ENCODE results near the gene CAV1. TPM values are rescaled to one million over a fixed set of nuclear protein-coding genes. Genes with fewer than 3 reads are reported as not detected.

CAV1 gene
- polyA plus RNA-seq, 1 donor from 2014 or later = not detected

DNA sequence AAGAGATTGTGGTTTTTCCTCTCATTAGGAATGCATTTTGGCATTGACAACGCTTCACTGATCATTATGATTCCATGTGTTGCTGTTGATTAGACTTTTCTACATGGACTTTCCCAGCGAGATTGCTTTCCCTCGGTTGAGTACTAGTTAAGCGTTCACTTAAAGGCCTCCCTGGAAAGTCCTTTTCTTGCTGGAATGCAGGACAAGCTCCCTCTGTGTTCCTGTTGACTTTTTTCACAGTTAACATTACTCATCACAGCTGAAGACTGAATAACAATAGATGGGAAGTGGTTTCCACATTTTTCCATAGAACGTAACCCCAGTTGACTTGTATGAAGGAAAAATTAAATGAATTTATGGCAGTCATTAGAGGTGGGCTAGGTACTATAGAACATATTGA is 2.6 kb upstream of the CAV1 start:
- Histone ChIP-seq H4K20me1 (ENCODE audit: insufficient read depth) (no peaks in the 10 kb centered on the region), H3K4me2 (ENCODE audit: low read length) (no peak overlapping the region), H3F3A (ENCODE audit: insufficient read depth, low read length, poor library complexity, severe bottlenecking) (no peaks in the 10 kb centered on the region), H3K36me3 (ENCODE audit: insufficient read depth, low read length) (no peaks in the 10 kb centered on the region), H2AFZ (ENCODE audit: low read depth, low read length) (no peak overlapping the region), H3K27me3 (ENCODE audit: insufficient read depth, low read depth, low read length) (peaks cover 40% of the 10 kb centered on the region), H3K79me2 (replicated peaks; ENCODE audit: insufficient read depth, low read length) (no peaks in the 10 kb centered on the region), H3K27ac (ENCODE audit: low read length) (no peak overlapping the region), H3K9me3 (ENCODE audit: low read length) (no peaks in the 10 kb centered on the region), H3K9ac (ENCODE audit: low read length) (no peak overlapping the region), H3K4me3 (ENCODE audit: low read length) (no peak overlapping the region), H3K9me2 (ENCODE audit: insufficient read depth, low read length) (no peaks in the 10 kb centered on the region)
- TF ChIP-seq EZH2 (IDR thresholded peaks at IDR 0.05; ENCODE audit: borderline replicate concordance, insufficient read depth, low read length, poor library complexity, severe bottlenecking) (no peak), SMC3 (conservative IDR thresholded peaks at IDR 0.05; ENCODE audit: poor library complexity) (no peak), EP300 (conservative IDR thresholded peaks at IDR 0.05; ENCODE audit: poor library complexity, severe bottlenecking) (no peak), RAD21 (conservative IDR thresholded peaks at IDR 0.05) (no peak), TAF1 (IDR thresholded peaks at IDR 0.05; ENCODE audit: low read depth) (no peak), MXI1 (conservative IDR thresholded peaks at IDR 0.05; ENCODE audit: poor library complexity, severe bottlenecking) (no peak), POLR2AphosphoS5 (IDR thresholded peaks at IDR 0.05) (no peak)
- TF ChIP-seq, protein P1, sequence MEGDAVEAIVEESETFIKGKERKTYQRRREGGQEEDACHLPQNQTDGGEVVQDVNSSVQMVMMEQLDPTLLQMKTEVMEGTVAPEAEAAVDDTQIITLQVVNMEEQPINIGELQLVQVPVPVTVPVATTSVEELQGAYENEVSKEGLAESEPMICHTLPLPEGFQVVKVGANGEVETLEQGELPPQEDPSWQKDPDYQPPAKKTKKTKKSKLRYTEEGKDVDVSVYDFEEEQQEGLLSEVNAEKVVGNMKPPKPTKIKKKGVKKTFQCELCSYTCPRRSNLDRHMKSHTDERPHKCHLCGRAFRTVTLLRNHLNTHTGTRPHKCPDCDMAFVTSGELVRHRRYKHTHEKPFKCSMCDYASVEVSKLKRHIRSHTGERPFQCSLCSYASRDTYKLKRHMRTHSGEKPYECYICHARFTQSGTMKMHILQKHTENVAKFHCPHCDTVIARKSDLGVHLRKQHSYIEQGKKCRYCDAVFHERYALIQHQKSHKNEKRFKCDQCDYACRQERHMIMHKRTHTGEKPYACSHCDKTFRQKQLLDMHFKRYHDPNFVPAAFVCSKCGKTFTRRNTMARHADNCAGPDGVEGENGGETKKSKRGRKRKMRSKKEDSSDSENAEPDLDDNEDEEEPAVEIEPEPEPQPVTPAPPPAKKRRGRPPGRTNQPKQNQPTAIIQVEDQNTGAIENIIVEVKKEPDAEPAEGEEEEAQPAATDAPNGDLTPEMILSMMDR (IDR thresholded peaks at IDR 0.05; ENCODE audit: poor library complexity, severe bottlenecking) = no peak
- TF ChIP-seq, protein P2, sequence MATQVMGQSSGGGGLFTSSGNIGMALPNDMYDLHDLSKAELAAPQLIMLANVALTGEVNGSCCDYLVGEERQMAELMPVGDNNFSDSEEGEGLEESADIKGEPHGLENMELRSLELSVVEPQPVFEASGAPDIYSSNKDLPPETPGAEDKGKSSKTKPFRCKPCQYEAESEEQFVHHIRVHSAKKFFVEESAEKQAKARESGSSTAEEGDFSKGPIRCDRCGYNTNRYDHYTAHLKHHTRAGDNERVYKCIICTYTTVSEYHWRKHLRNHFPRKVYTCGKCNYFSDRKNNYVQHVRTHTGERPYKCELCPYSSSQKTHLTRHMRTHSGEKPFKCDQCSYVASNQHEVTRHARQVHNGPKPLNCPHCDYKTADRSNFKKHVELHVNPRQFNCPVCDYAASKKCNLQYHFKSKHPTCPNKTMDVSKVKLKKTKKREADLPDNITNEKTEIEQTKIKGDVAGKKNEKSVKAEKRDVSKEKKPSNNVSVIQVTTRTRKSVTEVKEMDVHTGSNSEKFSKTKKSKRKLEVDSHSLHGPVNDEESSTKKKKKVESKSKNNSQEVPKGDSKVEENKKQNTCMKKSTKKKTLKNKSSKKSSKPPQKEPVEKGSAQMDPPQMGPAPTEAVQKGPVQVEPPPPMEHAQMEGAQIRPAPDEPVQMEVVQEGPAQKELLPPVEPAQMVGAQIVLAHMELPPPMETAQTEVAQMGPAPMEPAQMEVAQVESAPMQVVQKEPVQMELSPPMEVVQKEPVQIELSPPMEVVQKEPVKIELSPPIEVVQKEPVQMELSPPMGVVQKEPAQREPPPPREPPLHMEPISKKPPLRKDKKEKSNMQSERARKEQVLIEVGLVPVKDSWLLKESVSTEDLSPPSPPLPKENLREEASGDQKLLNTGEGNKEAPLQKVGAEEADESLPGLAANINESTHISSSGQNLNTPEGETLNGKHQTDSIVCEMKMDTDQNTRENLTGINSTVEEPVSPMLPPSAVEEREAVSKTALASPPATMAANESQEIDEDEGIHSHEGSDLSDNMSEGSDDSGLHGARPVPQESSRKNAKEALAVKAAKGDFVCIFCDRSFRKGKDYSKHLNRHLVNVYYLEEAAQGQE (IDR thresholded peaks at IDR 0.05; ENCODE audit: borderline replicate concordance) = no peak

DNA sequence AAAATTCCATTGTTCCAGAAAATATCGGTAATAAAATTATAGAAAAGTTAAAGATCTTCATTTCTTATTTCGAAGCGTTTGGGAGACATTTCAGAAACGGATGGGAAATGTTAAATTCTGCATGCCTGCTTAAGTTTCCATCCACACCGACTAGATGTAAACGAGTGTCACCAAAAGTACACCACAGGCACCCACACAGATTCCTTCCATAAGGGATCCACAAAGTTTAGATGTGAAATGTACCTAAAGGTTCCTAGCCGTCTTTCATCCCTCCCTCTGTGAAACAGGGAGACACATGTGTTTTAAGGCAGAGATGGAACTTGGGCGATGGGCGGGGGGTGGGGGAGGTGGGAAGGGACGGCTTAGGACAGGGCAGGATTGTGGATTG is 621 bp upstream of the CAV1 start:
- no peak overlapping the region for H3K9ac ChIP-seq (ENCODE audit: low read length)
- H3K4me2 ChIP-seq (ENCODE audit: low read length) = no peak overlapping the region
- H3K4me3 ChIP-seq (ENCODE audit: low read length) = peak overlapping the region; percentile 74
- TF ChIP-seq, protein P2 (IDR thresholded peaks at IDR 0.05; ENCODE audit: borderline replicate concordance) = no peak
- TF ChIP-seq EZH2 (IDR thresholded peaks at IDR 0.05; ENCODE audit: borderline replicate concordance, insufficient read depth, low read length, poor library complexity, severe bottlenecking) (no peak), RAD21 (conservative IDR thresholded peaks at IDR 0.05) (no peak), EP300 (conservative IDR thresholded peaks at IDR 0.05; ENCODE audit: poor library complexity, severe bottlenecking) (no peak), POLR2AphosphoS5 (IDR thresholded peaks at IDR 0.05) (no peak), SMC3 (conservative IDR thresholded peaks at IDR 0.05; ENCODE audit: poor library complexity) (no peak), TAF1 (IDR thresholded peaks at IDR 0.05; ENCODE audit: low read depth) (no peak), MXI1 (conservative IDR thresholded peaks at IDR 0.05; ENCODE audit: poor library complexity, severe bottlenecking) (no peak)
- TF ChIP-seq, protein P1 (IDR thresholded peaks at IDR 0.05; ENCODE audit: poor library complexity, severe bottlenecking) = no peak
- no peak overlapping the region for H2AFZ ChIP-seq (ENCODE audit: low read depth, low read length)
- H3K9me3 ChIP-seq (ENCODE audit: low read length) = no peaks in the 10 kb centered on the region
- no peak overlapping the region for H3K27ac ChIP-seq (ENCODE audit: low read length)
- H3F3A ChIP-seq (ENCODE audit: insufficient read depth, low read length, poor library complexity, severe bottlenecking) = no peaks in the 10 kb centered on the region
- no peaks in the 10 kb centered on the region for H3K9me2 ChIP-seq (ENCODE audit: insufficient read depth, low read length)
- H4K20me1 ChIP-seq (ENCODE audit: insufficient read depth) = no peaks in the 10 kb centered on the region
- no peaks in the 10 kb centered on the region for H3K79me2 ChIP-seq (replicated peaks; ENCODE audit: insufficient read depth, low read length)
- H3K27me3 ChIP-seq (ENCODE audit: insufficient read depth, low read depth, low read length) = peaks cover 55% of the 10 kb centered on the region
- no peaks in the 10 kb centered on the region for H3K36me3 ChIP-seq (ENCODE audit: insufficient read depth, low read length)
